Effector memory CD4-positive, alpha-beta T cell (primary cell): ENCODE measurements around the gene BCL2L13.
"Not testable (repeated sequence)": the region's sequence is repeated elsewhere in the genome, so short reads cannot be mapped to it uniquely, and the experiment has no call there.

ENCODE experiments used
- DNase-seq, 3 donors: peaks; one replicate each; pipeline ENCODE4 v3.0.0-alpha.2; 2020
- H3K27ac ChIP-seq: 2 replicates; pipeline ENCODE4 v1.7.0; 2013; ENCODE audit warnings: mild to moderate bottlenecking, low read length, moderate library complexity; ENCODE audit not compliant: insufficient read depth, poor library complexity, severe bottlenecking
- H3K27me3 ChIP-seq: replicated peaks from 2 replicates; pipeline ENCODE4 v1.7.0; 2013; ENCODE audit warnings: mild to moderate bottlenecking, low read length; ENCODE audit not compliant: insufficient read depth, control insufficient read depth, poor library complexity, severe bottlenecking
- H3K36me3 ChIP-seq: 2 replicates; pipeline ENCODE4 v1.7.0; 2013; ENCODE audit warnings: mild to moderate bottlenecking, low read length, moderate library complexity; ENCODE audit not compliant: control insufficient read depth, insufficient read depth
- H3K4me1 ChIP-seq: 2 replicates; pipeline ENCODE4 v1.7.0; 2013; ENCODE audit warnings: low read length, mild to moderate bottlenecking; ENCODE audit not compliant: control insufficient read depth, insufficient read depth, poor library complexity, severe bottlenecking
- H3K4me3 ChIP-seq: 2 replicates; pipeline ENCODE4 v1.7.0; 2013; ENCODE audit warnings: low read length, low read depth, mild to moderate bottlenecking; ENCODE audit not compliant: insufficient read depth, poor library complexity, severe bottlenecking
- H3K9me3 ChIP-seq: 2 replicates; pipeline ENCODE4 v1.7.0; 2013; ENCODE audit warnings: mild to moderate bottlenecking, low read length, moderate library complexity; ENCODE audit not compliant: control insufficient read depth

Gene BCL2L13

GRCh38 chr22:17684245-17684644, 45.7 kb downstream of the BCL2L13 start:
- Histone ChIP-seq H3K27me3 (no peaks in the 10 kb centered on the region), H3K4me3 (no peak overlapping the region), H3K27ac (no peak overlapping the region), H3K4me1 (no peaks in the 10 kb centered on the region), H3K9me3 (no peaks in the 10 kb centered on the region), H3K36me3 (peaks cover 7% of the 10 kb centered on the region)
- no peak for DNase-seq

GRCh38 chr22:17692841-17693240, 54.3 kb downstream of the BCL2L13 start:
- no peak for DNase-seq
- Histone ChIP-seq H3K27me3 (no peaks in the 10 kb centered on the region), H3K9me3 (no peaks in the 10 kb centered on the region), H3K4me3 (no peak overlapping the region), H3K4me1 (no peaks in the 10 kb centered on the region), H3K36me3 (peaks cover 10% of the 10 kb centered on the region), H3K27ac (no peak overlapping the region)

- Histone ChIP-seq H3K9me3 (no peaks in the 10 kb centered on the region), H3K36me3 (peaks cover 3% of the 10 kb centered on the region), H3K27me3 (no peaks in the 10 kb centered on the region), H3K4me1 (no peaks in the 10 kb centered on the region), H3K4me3 (no peak overlapping the region), H3K27ac (no peak overlapping the region)
- no peak for DNase-seq
These were observed 55.6 kb downstream of the BCL2L13 start for GRCh38 chr22:17694193-17694592.

- H3K27me3 ChIP-seq, result no peaks in the 10 kb centered on the region
- H3K27ac ChIP-seq, result no peak overlapping the region
- no peaks in the 10 kb centered on the region for H3K36me3 ChIP-seq
- no peak for DNase-seq
- no peaks in the 10 kb centered on the region for H3K9me3 ChIP-seq
- no peak overlapping the region for H3K4me3 ChIP-seq
- no peaks in the 10 kb centered on the region for H3K4me1 ChIP-seq
These were observed 56.2 kb downstream of the BCL2L13 start for GRCh38 chr22:17694752-17695151.

GRCh38 chr22:17695986-17696385, 57.4 kb downstream of the BCL2L13 start:
- Histone ChIP-seq H3K9me3 (no peaks in the 10 kb centered on the region), H3K36me3 (no peaks in the 10 kb centered on the region), H3K4me1 (no peaks in the 10 kb centered on the region), H3K27ac (no peak overlapping the region), H3K4me3 (no peak overlapping the region), H3K27me3 (no peaks in the 10 kb centered on the region)
- DNase-seq, result no peak

GRCh38 chr22:17697196-17697595, 58.6 kb downstream of the BCL2L13 start:
- DNase-seq, H3K36me3 ChIP-seq, H3K27me3 ChIP-seq, H3K9me3 ChIP-seq, H3K4me1 ChIP-seq, H3K27ac ChIP-seq, H3K4me3 ChIP-seq: not testable (repeated sequence)

- H3K27ac ChIP-seq, DNase-seq, H3K4me1 ChIP-seq, H3K9me3 ChIP-seq, H3K4me3 ChIP-seq, H3K36me3 ChIP-seq, H3K27me3 ChIP-seq: not testable (repeated sequence)
These were observed 59.7 kb downstream of the BCL2L13 start for GRCh38 chr22:17698276-17698675.

GRCh38 chr22:17698948-17699347, 60.4 kb downstream of the BCL2L13 start:
- no peak for DNase-seq
- Histone ChIP-seq H3K4me1 (no peaks in the 10 kb centered on the region), H3K36me3 (peaks cover 4% of the 10 kb centered on the region), H3K27me3 (no peaks in the 10 kb centered on the region), H3K27ac (no peak overlapping the region), H3K4me3 (no peak overlapping the region), H3K9me3 (no peaks in the 10 kb centered on the region)

GRCh38 chr22:17699696-17700340, 61.3 kb downstream of the BCL2L13 start:
- no peaks in the 10 kb centered on the region for H3K4me1 ChIP-seq
- peaks cover 4% of the 10 kb centered on the region for H3K36me3 ChIP-seq
- H3K27me3 ChIP-seq, result no peaks in the 10 kb centered on the region
- no peak overlapping the region for H3K27ac ChIP-seq
- no peak for DNase-seq
- H3K9me3 ChIP-seq, result no peaks in the 10 kb centered on the region
- H3K4me3 ChIP-seq, result no peak overlapping the region

- peaks cover 4% of the 10 kb centered on the region for H3K36me3 ChIP-seq
- no peaks in the 10 kb centered on the region for H3K9me3 ChIP-seq
- H3K4me3 ChIP-seq, result no peak overlapping the region
- no peak overlapping the region for H3K27ac ChIP-seq
- no peaks in the 10 kb centered on the region for H3K4me1 ChIP-seq
- no peaks in the 10 kb centered on the region for H3K27me3 ChIP-seq
- DNase-seq, result no peak
These were observed 62.2 kb downstream of the BCL2L13 start for GRCh38 chr22:17700778-17701177.
